RWPE2 (cell line): ENCODE measurements around the gene HAS3.

ENCODE experiments used
- ATAC-seq: fragments of 200-7000 bp; cut with Tn5 transposase; 3 replicates; pipeline ENCODE4 v1.9.1; 2021; ENCODE audit warnings: low read depth
- DNase-seq: peaks from one replicate; pipeline ENCODE4 v3.0.0-alpha.2; 2020; ENCODE audit warnings: low spot score
- H3K27ac ChIP-seq: fragments of 450-650 bp; 2 replicates; pipeline ENCODE4 v1.5.1; 2017; ENCODE audit warnings: mild to moderate bottlenecking; ENCODE audit not compliant: poor library complexity, severe bottlenecking
- H3K27me3 ChIP-seq: fragments of 250-450 bp; sonication (Bioruptor Pico); 2 replicates; pipeline ENCODE4 v1.5.1; 2021; ENCODE audit warnings: mild to moderate bottlenecking, moderate library complexity; ENCODE audit not compliant: insufficient read depth, poor library complexity, severe bottlenecking
- H3K36me3 ChIP-seq: fragments of 250-450 bp; sonication (Bioruptor Pico); 2 replicates; pipeline ENCODE4 v1.5.1; 2020; ENCODE audit warnings: low read depth, mild to moderate bottlenecking, moderate library complexity
- H3K4me1 ChIP-seq: fragments of 250-450 bp; sonication (Bioruptor Pico); 2 replicates; pipeline ENCODE4 v1.5.1; 2021; ENCODE audit warnings: mild to moderate bottlenecking, moderate library complexity; ENCODE audit not compliant: insufficient read depth, poor library complexity, severe bottlenecking
- H3K4me3 ChIP-seq: fragments of 250-450 bp; sonication (Bioruptor Pico); 2 replicates; pipeline ENCODE4 v1.5.1; 2021; ENCODE audit warnings: mild to moderate bottlenecking, moderate library complexity; ENCODE audit not compliant: severe bottlenecking
- H3K9me3 ChIP-seq: fragments of 250-450 bp; sonication (Bioruptor Pico); 2 replicates; pipeline ENCODE4 v1.5.1; 2021; ENCODE audit warnings: mild to moderate bottlenecking, moderate library complexity; ENCODE audit not compliant: severe bottlenecking
- CTCF ChIP-seq: fragments of 450-650 bp; IDR thresholded peaks from one replicate; pipeline ENCODE4 v1.5.1; 2017; ENCODE audit warnings: mild to moderate bottlenecking, moderate library complexity; ENCODE audit not compliant: poor library complexity, severe bottlenecking

HAS3 gene

GRCh38 chr16:69127966-69128510 lies 22.6 kb downstream of the HAS3 start:
- no peaks in the 10 kb centered on the region for H3K9me3 ChIP-seq
- no peaks in the 10 kb centered on the region for H3K27me3 ChIP-seq
- DNase-seq: no peak
- no peak for ATAC-seq
- H3K36me3 ChIP-seq: peaks cover 69% of the 10 kb centered on the region
- peaks cover 15% of the 10 kb centered on the region for H3K4me1 ChIP-seq
- no peak overlapping the region for H3K4me3 ChIP-seq
- H3K27ac ChIP-seq: no peak overlapping the region
- no peak for TF ChIP-seq CTCF

DNA sequence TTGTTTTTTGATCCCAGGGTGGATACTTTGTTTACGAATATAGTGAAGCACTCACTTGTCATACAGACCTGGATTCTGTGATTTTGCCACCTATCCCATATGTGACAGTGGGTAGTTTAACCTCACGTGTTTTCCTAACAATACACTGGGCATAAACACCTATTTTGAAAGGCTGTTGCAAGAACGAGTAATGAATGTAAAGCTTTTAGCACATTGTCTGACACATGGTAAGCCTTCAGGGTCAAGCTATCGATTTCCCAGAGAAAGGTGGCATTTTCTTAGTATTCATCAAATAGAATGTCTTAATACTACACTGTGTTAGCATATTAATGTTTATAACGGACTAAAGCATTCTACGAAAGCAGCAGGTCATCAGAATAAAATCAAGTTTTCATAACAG lies 25.0 kb downstream of the HAS3 start:
- Histone ChIP-seq H3K4me3 (peak overlapping the region; percentile 85), H3K27ac (peak overlapping the region; percentile 86), H3K27me3 (no peaks in the 10 kb centered on the region), H3K9me3 (no peaks in the 10 kb centered on the region), H3K36me3 (peaks cover 50% of the 10 kb centered on the region), H3K4me1 (peaks cover 19% of the 10 kb centered on the region)
- TF ChIP-seq CTCF: no peak
- DNase-seq: no peak
- ATAC-seq: no peak

DNA sequence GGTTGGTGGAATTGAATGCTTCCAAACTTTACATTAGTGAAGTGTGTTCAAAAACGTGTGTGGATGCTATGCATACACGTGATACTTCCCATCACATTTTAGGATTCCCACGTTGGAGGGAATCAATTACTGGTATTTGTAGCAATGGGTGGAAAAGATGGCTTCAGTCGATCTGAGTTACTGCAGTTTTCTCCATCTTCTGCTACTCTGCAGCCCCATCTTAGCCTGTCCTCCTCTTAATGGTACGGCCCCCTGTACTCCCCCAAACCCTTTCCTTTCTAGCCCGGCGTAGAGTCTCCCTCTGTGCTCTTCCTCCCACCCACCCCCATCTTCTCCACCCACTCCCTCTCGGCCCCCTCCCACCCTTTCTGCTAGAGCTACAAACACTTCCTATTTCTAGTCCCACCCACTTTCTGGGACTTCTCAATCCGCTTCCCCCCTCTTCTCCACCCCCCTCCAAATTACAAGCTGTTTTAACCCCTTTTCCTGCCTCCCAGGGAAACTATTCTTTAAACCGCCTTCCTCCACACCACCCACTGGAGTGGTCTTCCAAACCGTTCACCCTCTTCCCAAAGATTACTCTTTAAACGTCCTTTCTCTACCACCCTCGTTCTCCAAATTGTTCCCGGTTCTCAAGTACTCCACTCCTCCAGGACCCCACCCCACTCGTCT lies 25.9 kb downstream of the HAS3 start:
- TF ChIP-seq CTCF: no peak
- no peak for DNase-seq
- peak overlapping the region; percentile 85 for H3K4me3 ChIP-seq
- peak overlapping the region; percentile 86 for H3K27ac ChIP-seq
- no peaks in the 10 kb centered on the region for H3K9me3 ChIP-seq
- H3K27me3 ChIP-seq: no peaks in the 10 kb centered on the region
- peaks cover 50% of the 10 kb centered on the region for H3K36me3 ChIP-seq
- H3K4me1 ChIP-seq: peaks cover 19% of the 10 kb centered on the region
- 0 out of 3 replicates have a peak, but pooled peaks have one; percentile 5 for ATAC-seq

- ATAC-seq: peak; percentile 67
- peaks cover 50% of the 10 kb centered on the region for H3K36me3 ChIP-seq
- peak; percentile 90 for DNase-seq
- H3K4me3 ChIP-seq: peak overlapping the region; percentile 85
- H3K27me3 ChIP-seq: no peaks in the 10 kb centered on the region
- TF ChIP-seq CTCF: no peak
- peak overlapping the region; percentile 86 for H3K27ac ChIP-seq
- H3K9me3 ChIP-seq: no peaks in the 10 kb centered on the region
- peaks cover 19% of the 10 kb centered on the region for H3K4me1 ChIP-seq
Measured at GRCh38 chr16:69131839-69132423, 26.5 kb downstream of the HAS3 start.
